HL-60 (cell line): ENCODE data around the gene FAM83G.

Source experiments
- POLR2AphosphoS5 ChIP-seq: IDR thresholded peaks from 2 replicates; pipeline ENCODE4 v1.6.1; 2012; ENCODE audit warnings: low read depth
- SPI1 ChIP-seq: IDR thresholded peaks from 2 replicates; pipeline ENCODE4 v1.6.1; 2012; ENCODE audit warnings: low read depth, mild to moderate bottlenecking, borderline replicate concordance
- TF ChIP-seq, protein P1 (sequence below): IDR thresholded peaks from one replicate; pipeline ENCODE4 v1.5.1; 2011; ENCODE audit warnings: low read length, control low read depth, inconsistent platforms; ENCODE audit not compliant: insufficient read depth
- TF ChIP-seq, protein P2 (sequence below): IDR thresholded peaks from 2 replicates; pipeline ENCODE4 v1.6.1; 2012; ENCODE audit warnings: low read depth; ENCODE audit not compliant: insufficient replicate concordance

GRCh38 chr17:19017401-19017800 lies 12.8 kb upstream of the FAM83G start:
- TF ChIP-seq, protein P1, sequence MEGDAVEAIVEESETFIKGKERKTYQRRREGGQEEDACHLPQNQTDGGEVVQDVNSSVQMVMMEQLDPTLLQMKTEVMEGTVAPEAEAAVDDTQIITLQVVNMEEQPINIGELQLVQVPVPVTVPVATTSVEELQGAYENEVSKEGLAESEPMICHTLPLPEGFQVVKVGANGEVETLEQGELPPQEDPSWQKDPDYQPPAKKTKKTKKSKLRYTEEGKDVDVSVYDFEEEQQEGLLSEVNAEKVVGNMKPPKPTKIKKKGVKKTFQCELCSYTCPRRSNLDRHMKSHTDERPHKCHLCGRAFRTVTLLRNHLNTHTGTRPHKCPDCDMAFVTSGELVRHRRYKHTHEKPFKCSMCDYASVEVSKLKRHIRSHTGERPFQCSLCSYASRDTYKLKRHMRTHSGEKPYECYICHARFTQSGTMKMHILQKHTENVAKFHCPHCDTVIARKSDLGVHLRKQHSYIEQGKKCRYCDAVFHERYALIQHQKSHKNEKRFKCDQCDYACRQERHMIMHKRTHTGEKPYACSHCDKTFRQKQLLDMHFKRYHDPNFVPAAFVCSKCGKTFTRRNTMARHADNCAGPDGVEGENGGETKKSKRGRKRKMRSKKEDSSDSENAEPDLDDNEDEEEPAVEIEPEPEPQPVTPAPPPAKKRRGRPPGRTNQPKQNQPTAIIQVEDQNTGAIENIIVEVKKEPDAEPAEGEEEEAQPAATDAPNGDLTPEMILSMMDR: no peak
- TF ChIP-seq, protein P2, sequence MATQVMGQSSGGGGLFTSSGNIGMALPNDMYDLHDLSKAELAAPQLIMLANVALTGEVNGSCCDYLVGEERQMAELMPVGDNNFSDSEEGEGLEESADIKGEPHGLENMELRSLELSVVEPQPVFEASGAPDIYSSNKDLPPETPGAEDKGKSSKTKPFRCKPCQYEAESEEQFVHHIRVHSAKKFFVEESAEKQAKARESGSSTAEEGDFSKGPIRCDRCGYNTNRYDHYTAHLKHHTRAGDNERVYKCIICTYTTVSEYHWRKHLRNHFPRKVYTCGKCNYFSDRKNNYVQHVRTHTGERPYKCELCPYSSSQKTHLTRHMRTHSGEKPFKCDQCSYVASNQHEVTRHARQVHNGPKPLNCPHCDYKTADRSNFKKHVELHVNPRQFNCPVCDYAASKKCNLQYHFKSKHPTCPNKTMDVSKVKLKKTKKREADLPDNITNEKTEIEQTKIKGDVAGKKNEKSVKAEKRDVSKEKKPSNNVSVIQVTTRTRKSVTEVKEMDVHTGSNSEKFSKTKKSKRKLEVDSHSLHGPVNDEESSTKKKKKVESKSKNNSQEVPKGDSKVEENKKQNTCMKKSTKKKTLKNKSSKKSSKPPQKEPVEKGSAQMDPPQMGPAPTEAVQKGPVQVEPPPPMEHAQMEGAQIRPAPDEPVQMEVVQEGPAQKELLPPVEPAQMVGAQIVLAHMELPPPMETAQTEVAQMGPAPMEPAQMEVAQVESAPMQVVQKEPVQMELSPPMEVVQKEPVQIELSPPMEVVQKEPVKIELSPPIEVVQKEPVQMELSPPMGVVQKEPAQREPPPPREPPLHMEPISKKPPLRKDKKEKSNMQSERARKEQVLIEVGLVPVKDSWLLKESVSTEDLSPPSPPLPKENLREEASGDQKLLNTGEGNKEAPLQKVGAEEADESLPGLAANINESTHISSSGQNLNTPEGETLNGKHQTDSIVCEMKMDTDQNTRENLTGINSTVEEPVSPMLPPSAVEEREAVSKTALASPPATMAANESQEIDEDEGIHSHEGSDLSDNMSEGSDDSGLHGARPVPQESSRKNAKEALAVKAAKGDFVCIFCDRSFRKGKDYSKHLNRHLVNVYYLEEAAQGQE: no peak
- TF ChIP-seq SPI1: no peak
- no peak for TF ChIP-seq POLR2AphosphoS5
